Spleen (tissue), 11 donors: ENCODE measurements around the gene KIF21A. TPM values are rescaled to one million over a fixed set of nuclear protein-coding genes. Genes with fewer than 3 reads are reported as not detected.

ENCODE experiments used
- DNase-seq: peaks from one replicate; pipeline ENCODE4 v3.0.0-alpha.2; 2020
- H3K27ac ChIP-seq, 8 donors: fragments of 200-600 bp; sonication (generic) in 7 of 8; 1 replicate in 4 of 8; 2 replicates in 4 of 8; pipeline versions ENCODE4 v1.5.0 to v1.8.0; 2016 to 2021; ENCODE audit warnings: inconsistent platforms in 4 of 8, mild to moderate bottlenecking in 4 of 8, moderate library complexity in 1 of 8
- H3K27me3 ChIP-seq, 7 donors: fragments of 200-600 bp; sonication (generic) in 6 of 7; replicated peaks in 1 of 7; 1 replicate in 4 of 7; 2 replicates in 3 of 7; pipeline versions ENCODE4 v1.5.0 to v1.8.0; 2016 to 2021; ENCODE audit warnings: inconsistent platforms in 3 of 7, mild to moderate bottlenecking in 1 of 7
- H3K36me3 ChIP-seq, 6 donors: fragments of 200-600 bp; sonication (generic) in 5 of 6; 1 replicate in 4 of 6; 2 replicates in 2 of 6; pipeline versions ENCODE4 v1.5.0 to v1.8.0; 2016 to 2021; ENCODE audit warnings: inconsistent platforms in 2 of 6
- H3K4me1 ChIP-seq, 6 donors: fragments of 200-600 bp; sonication (generic) in 5 of 6; 1 replicate in 3 of 6; 2 replicates in 3 of 6; pipeline versions ENCODE4 v1.5.0 to v1.8.0; 2016 to 2021; ENCODE audit warnings: inconsistent platforms in 3 of 6
- H3K4me3 ChIP-seq, 8 donors: fragments of 200-600 bp; sonication (generic) in 7 of 8; 1 replicate in 4 of 8; 2 replicates in 4 of 8; pipeline versions ENCODE4 v1.5.0 to v1.8.0; 2016 to 2021; ENCODE audit warnings: inconsistent platforms in 4 of 8, mild to moderate bottlenecking in 4 of 8, moderate library complexity in 2 of 8
- H3K9me3 ChIP-seq, 8 donors: fragments of 200-600 bp; sonication (generic) in 7 of 8; 1 replicate in 4 of 8; 2 replicates in 4 of 8; pipeline versions ENCODE4 v1.5.0 to v1.8.0; 2016 to 2021; ENCODE audit warnings: inconsistent platforms in 4 of 8
- CTCF ChIP-seq, 11 experiments: fragments of 200-600 bp in 7 of 11; fragments of 450-650 bp in 4 of 11; sonication (generic) in 4 of 11; IDR thresholded peaks in 8 of 11; conservative IDR thresholded peaks in 3 of 11; 1 replicate in 7 of 11; 2 replicates in 4 of 11; pipeline versions ENCODE4 v1.4.0 to v1.8.0; 2016 to 2021; ENCODE audit warnings: antibody characterized with exemption in 11 of 11, inconsistent platforms in 4 of 11, mild to moderate bottlenecking in 1 of 11
- POLR2A ChIP-seq, 3 donors: fragments of 450-650 bp; IDR thresholded peaks; one replicate each; pipeline ENCODE4 v1.5.1; 2017; ENCODE audit warnings: antibody characterized with exemption in 3 of 3, mild to moderate bottlenecking in 1 of 3
- POLR2AphosphoS5 ChIP-seq, 3 donors: sonication (generic); formaldehyde crosslinking; IDR thresholded peaks; one replicate each; pipeline ENCODE4 v1.5.1; 2017; ENCODE audit warnings: antibody characterized with exemption in 3 of 3
- WGBS, 5 donors: extraction: QIAGEN DNeasy Blood & Tissue Kit in 3 of 5; methylation state at CpG; one replicate each; pipeline versions ENCODE4 v1.1.5 to v1.1.7; 2013 to 2018; 5-methylcytosine and 5-hydroxymethylcytosine counted together
- intact Hi-C: fragments of 100-400 bp; cut with DNase I; formaldehyde crosslinking; loops from one replicate; pipeline ENCODE4 v1.15.0; 2023; ENCODE audit warnings: low total_unique reads
- polyA plus RNA-seq, 3 donors: library from polyadenylated mRNA; stranded (reverse); fragments of 200-250 nt; gene quantifications; one replicate each; pipeline ENCODE4 v1.2.1, GENCODE V29; 2013
- total RNA-seq, 7 donors: library from RNA; depleted of rRNA in 3 of 7; stranded (reverse); fragments of >200 nt in 3 of 7; fragmentation: NEBNext Ultra II Directional in 4 of 7; extraction: Animal tissue kit (Norgen Biotek cat#: 25700) in 4 of 7; gene quantifications; one replicate each; pipeline versions ENCODE4 v1.1.0 to v1.2.1, GENCODE V29; 2016 to 2021
- donor health status: healthy with polysubstance abuse.
- donor health status: DM: no; HTN: no; CAD: no; lungs with moderate emphysema.
- donor health status: DM: no; HTN: no; CAD: no.
- donor health status: Bipolar disorder and iron deficiency.
- donor health status: healthy.
- donor health status: DM: no; HTN: no; CAD: no.
- donor health status: DM: yes; HTN: yes; CAD: no.

KIF21A gene
- total and polyA plus RNA-seq, 10 donors, result 1.0 to 47.1 (median 11.8) TPM

GRCh38 chr12:39426636-39427240 is 16.2 kb downstream of the KIF21A start:
- DNase-seq, result no peak
- TF ChIP-seq POLR2AphosphoS5 (IDR thresholded peaks at IDR 0.05) (no peak), CTCF (IDR thresholded peaks at IDR 0.05 in 8 of 11, conservative IDR thresholded peaks at IDR 0.05 in 3 of 11) (no peak), POLR2A (IDR thresholded peaks at IDR 0.05) (no peak)
- Histone ChIP-seq H3K9me3 (no peaks in the 10 kb centered on the region), H3K4me3 (no peak overlapping the region), H3K36me3 (no peaks in the 10 kb centered on the region), H3K27me3 (no peaks in the 10 kb centered on the region), H3K4me1 (no peaks in the 10 kb centered on the region), H3K27ac (no peak overlapping the region)
- intact Hi-C loops, result no loop called here
- WGBS, 5 donors, result 85 to 93% (median 91%) methylated on average over 3 of the region's 3 CpGs

GRCh38 chr12:39420043-39420442 is 22.9 kb downstream of the KIF21A start:
- H3K4me3 ChIP-seq, result no peak overlapping the region
- TF ChIP-seq CTCF (IDR thresholded peaks at IDR 0.05 in 8 of 11, conservative IDR thresholded peaks at IDR 0.05 in 3 of 11) (no peak), POLR2AphosphoS5 (IDR thresholded peaks at IDR 0.05) (no peak), POLR2A (IDR thresholded peaks at IDR 0.05) (no peak)
- H3K27me3 ChIP-seq, result no peaks in the 10 kb centered on the region
- intact Hi-C loops, result no loop called here
- H3K4me1 ChIP-seq, result no peaks in the 10 kb centered on the region
- no peak overlapping the region for H3K27ac ChIP-seq
- H3K36me3 ChIP-seq, result no peaks in the 10 kb centered on the region
- DNase-seq, result no peak
- H3K9me3 ChIP-seq, result no peaks in the 10 kb centered on the region
- WGBS, 5 donors, result 81 to 94% (median 93%) methylated on average over 2 of the region's 2 CpGs

GRCh38 chr12:39419471-39419870 is 23.4 kb downstream of the KIF21A start:
- Histone ChIP-seq H3K9me3 (no peaks in the 10 kb centered on the region), H3K27me3 (no peaks in the 10 kb centered on the region), H3K36me3 (no peaks in the 10 kb centered on the region), H3K4me1 (no peaks in the 10 kb centered on the region), H3K27ac (no peak overlapping the region), H3K4me3 (no peak overlapping the region)
- WGBS, 5 donors, result 94 to 99% (median 98%) methylated on average over 2 of the region's 2 CpGs
- TF ChIP-seq POLR2AphosphoS5 (IDR thresholded peaks at IDR 0.05) (no peak), CTCF (IDR thresholded peaks at IDR 0.05 in 8 of 11, conservative IDR thresholded peaks at IDR 0.05 in 3 of 11) (no peak), POLR2A (IDR thresholded peaks at IDR 0.05) (no peak)
- intact Hi-C loops, result no loop called here
- no peak for DNase-seq

GRCh38 chr12:39417916-39418315 is 25.0 kb downstream of the KIF21A start:
- intact Hi-C loops, result no loop called here
- WGBS, 5 donors, result 94 to 100% (median 97%) methylated on average over 2 of the region's 2 CpGs
- H3K4me1 ChIP-seq, result peaks cover 0 to 8% (median 0%) of the 10 kb centered on the region in 6 donors

More at GRCh38 chr12:39417916-39418315, 25.0 kb downstream of the KIF21A start:
- Histone ChIP-seq H3K4me3 (no peak overlapping the region), H3K9me3 (no peaks in the 10 kb centered on the region), H3K27me3 (no peaks in the 10 kb centered on the region), H3K36me3 (no peaks in the 10 kb centered on the region), H3K27ac (no peak overlapping the region)
- TF ChIP-seq POLR2A (IDR thresholded peaks at IDR 0.05), result no peak
- TF ChIP-seq POLR2AphosphoS5 (IDR thresholded peaks at IDR 0.05), result no peak
- TF ChIP-seq CTCF (IDR thresholded peaks at IDR 0.05 in 8 of 11, conservative IDR thresholded peaks at IDR 0.05 in 3 of 11), result no peak
- no peak for DNase-seq
